NT2/D1 (cell line): Measurements from ENCODE around the gene EPHB3.

Source experiments
- DNase-seq: peaks from one replicate; pipeline ENCODE4 v3.0.0-alpha.2; 2011; ENCODE audit warnings: low read depth, low spot score
- H3K27me3 ChIP-seq: 2 replicates; pipeline ENCODE4 v1.6.0; 2011; ENCODE audit warnings: mild to moderate bottlenecking; ENCODE audit not compliant: insufficient read length, insufficient read depth
- H3K36me3 ChIP-seq: 2 replicates; pipeline ENCODE4 v1.6.1; 2011; ENCODE audit warnings: mild to moderate bottlenecking, low read length, mixed read lengths; ENCODE audit not compliant: insufficient read depth, insufficient read length
- H3K4me1 ChIP-seq: 2 replicates; pipeline ENCODE4 v1.5.1; 2011; ENCODE audit not compliant: insufficient read depth, insufficient read length
- H3K4me3 ChIP-seq: 2 replicates; pipeline ENCODE4 v1.5.1; 2011; ENCODE audit warnings: low read depth; ENCODE audit not compliant: insufficient read length
- H3K9ac ChIP-seq: 2 replicates; pipeline ENCODE4 v1.6.0; 2011; ENCODE audit warnings: low read depth; ENCODE audit not compliant: insufficient read length
- H3K9me3 ChIP-seq: 2 replicates; pipeline ENCODE4 v1.5.1; 2011; ENCODE audit warnings: mild to moderate bottlenecking, low read length; ENCODE audit not compliant: insufficient read depth
- SUZ12 ChIP-seq: IDR thresholded peaks from 2 replicates; pipeline ENCODE4 v1.6.1; 2011; ENCODE audit not compliant: insufficient read length, insufficient read depth; ENCODE audit errors: extremely low read depth
- YY1 ChIP-seq: IDR thresholded peaks from 2 replicates; pipeline ENCODE4 v1.6.1; 2011; ENCODE audit not compliant: insufficient read length, insufficient read depth
- ZNF274 ChIP-seq: IDR thresholded peaks from 2 replicates; pipeline ENCODE4 v1.6.1; 2011; ENCODE audit warnings: mild to moderate bottlenecking, low read depth, low read length

Gene EPHB3

GRCh38 chr3:184604039-184604601 lies 42.5 kb downstream of the EPHB3 start:
- Histone ChIP-seq H3K36me3 (no peaks in the 10 kb centered on the region), H3K9ac (peak overlapping the region; percentile 77), H3K27me3 (peaks cover 82% of the 10 kb centered on the region), H3K4me1 (peaks cover 8% of the 10 kb centered on the region), H3K4me3 (peak overlapping the region; percentile 47), H3K9me3 (no peaks in the 10 kb centered on the region)
- TF ChIP-seq SUZ12 (no peak), ZNF274 (no peak), YY1 (no peak)
- DNase-seq: no peak

- Histone ChIP-seq H3K4me1 (peaks cover 6% of the 10 kb centered on the region), H3K27me3 (peaks cover 78% of the 10 kb centered on the region), H3K36me3 (no peaks in the 10 kb centered on the region), H3K4me3 (peak overlapping the region; percentile 47), H3K9ac (no peak overlapping the region), H3K9me3 (no peaks in the 10 kb centered on the region)
- no peak for DNase-seq
- TF ChIP-seq YY1 (no peak), SUZ12 (no peak), ZNF274 (no peak)
Observed at GRCh38 chr3:184604615-184605290, 43.2 kb downstream of the EPHB3 start.

- H3K9ac ChIP-seq: no peak overlapping the region
- H3K4me1 ChIP-seq: peaks cover under 1% of the 10 kb centered on the region
- H3K27me3 ChIP-seq: peaks cover 46% of the 10 kb centered on the region
- H3K9me3 ChIP-seq: no peaks in the 10 kb centered on the region
- TF ChIP-seq YY1 (no peak), SUZ12 (no peak), ZNF274 (no peak)
- no peaks in the 10 kb centered on the region for H3K36me3 ChIP-seq
- no peak for DNase-seq
- no peak overlapping the region for H3K4me3 ChIP-seq
Observed at GRCh38 chr3:184608209-184608608, 46.6 kb downstream of the EPHB3 start.

DNA sequence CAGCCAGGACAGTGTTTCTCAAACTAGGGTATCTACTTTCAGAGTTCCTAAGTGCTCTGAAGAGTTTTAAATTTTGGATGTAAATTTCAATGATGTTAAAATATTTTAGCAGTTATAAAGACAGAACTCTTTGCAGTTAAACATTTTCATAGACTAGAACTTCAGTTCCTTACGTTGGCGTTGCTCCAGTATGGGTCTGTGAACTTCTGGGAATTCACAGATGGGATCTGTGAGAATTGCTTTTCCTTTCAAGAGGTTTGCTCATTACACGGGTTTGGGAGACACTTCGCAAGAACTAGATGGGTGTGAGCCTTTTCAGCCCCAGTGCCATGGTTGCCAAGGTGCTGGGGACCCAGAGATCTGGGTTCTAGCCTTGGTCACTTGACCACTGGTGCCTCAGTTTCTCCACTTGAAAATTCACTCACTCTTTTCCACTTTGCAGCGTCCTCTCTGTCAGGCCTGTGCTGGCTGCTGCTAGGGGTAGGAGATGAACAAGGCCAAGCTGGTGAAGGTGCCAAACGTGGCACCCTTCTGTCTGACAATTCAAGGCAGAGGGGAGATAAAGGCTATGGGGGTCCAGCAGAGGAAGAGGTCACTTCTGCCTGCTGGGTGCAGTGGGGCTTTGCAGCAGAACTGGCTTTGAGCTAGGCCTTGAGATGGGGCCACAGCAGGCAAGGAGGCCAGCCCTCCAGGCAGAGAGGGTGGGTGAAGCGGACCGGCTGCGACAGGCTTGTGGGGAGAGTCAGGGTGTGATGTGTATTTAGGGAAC lies 48.1 kb downstream of the EPHB3 start:
- H3K4me3 ChIP-seq: no peak overlapping the region
- peaks cover 5% of the 10 kb centered on the region for H3K4me1 ChIP-seq
- no peak overlapping the region for H3K9ac ChIP-seq
- H3K9me3 ChIP-seq: no peaks in the 10 kb centered on the region
- peaks cover 37% of the 10 kb centered on the region for H3K27me3 ChIP-seq
- no peak for TF ChIP-seq SUZ12
- TF ChIP-seq YY1: no peak
- no peak for TF ChIP-seq ZNF274
- no peak for DNase-seq
- H3K36me3 ChIP-seq: no peaks in the 10 kb centered on the region

GRCh38 chr3:184610245-184610871 lies 48.8 kb downstream of the EPHB3 start:
- no peaks in the 10 kb centered on the region for H3K9me3 ChIP-seq

DNA sequence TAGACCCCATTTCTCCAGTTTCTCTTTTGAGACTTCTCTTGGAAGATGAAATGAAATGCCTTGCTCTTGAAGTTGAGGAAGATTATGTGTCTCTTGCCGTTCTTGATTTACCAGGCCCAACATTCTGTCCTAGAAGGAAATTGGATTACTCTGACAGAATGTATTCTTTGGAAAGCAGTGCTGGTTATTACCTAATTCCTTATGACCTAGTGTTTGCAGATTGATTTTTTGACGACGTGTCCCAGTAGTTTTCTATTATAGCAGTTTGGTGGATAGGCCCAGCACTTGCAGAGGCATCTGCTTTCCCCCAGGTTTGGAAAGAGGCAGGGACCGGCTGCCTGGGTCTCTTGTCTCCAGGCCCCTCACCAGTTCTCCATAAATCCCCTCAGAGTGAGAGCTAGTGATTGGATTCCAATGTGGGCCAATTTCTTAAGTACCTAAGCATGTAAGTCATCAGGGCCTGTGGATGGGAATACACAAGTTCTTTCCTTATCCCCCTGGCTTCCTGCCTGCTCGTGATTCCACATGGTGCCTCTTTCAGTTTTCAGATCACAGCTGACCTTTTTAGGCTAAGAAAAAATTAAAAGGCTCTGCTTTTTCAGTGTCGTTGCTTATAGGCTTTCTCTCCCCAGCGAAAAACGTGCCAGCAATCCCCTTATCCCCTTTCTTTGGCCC lies 50.2 kb downstream of the EPHB3 start:
- DNase-seq: no peak
- no peak overlapping the region for H3K9ac ChIP-seq
- no peaks in the 10 kb centered on the region for H3K36me3 ChIP-seq
- H3K27me3 ChIP-seq: peaks cover 18% of the 10 kb centered on the region
- H3K4me3 ChIP-seq: no peak overlapping the region
- H3K9me3 ChIP-seq: no peaks in the 10 kb centered on the region
- no peak for TF ChIP-seq YY1
- no peak for TF ChIP-seq ZNF274
- TF ChIP-seq SUZ12: no peak
- H3K4me1 ChIP-seq: peaks cover 5% of the 10 kb centered on the region

More at GRCh38 chr3:184610245-184610871, 48.8 kb downstream of the EPHB3 start:
- DNase-seq: no peak
- no peak overlapping the region for H3K9ac ChIP-seq
- H3K4me1 ChIP-seq: peaks cover 5% of the 10 kb centered on the region
- H3K27me3 ChIP-seq: peaks cover 30% of the 10 kb centered on the region
- TF ChIP-seq ZNF274: no peak
- TF ChIP-seq SUZ12: no peak
- TF ChIP-seq YY1: no peak
- H3K4me3 ChIP-seq: no peak overlapping the region
- H3K36me3 ChIP-seq: no peaks in the 10 kb centered on the region
